Daoy (cell line): ENCODE measurements around the gene SON. TPM values are rescaled to one million over a fixed set of nuclear protein-coding genes. Genes with fewer than 3 reads are reported as not detected.
"Not testable (repeated sequence)": the region's sequence is repeated elsewhere in the genome, so short reads cannot be mapped to it uniquely, and the experiment has no call there.

Experiments
- DNase-seq: peaks from one replicate; pipeline ENCODE4 v3.0.0-alpha.2; 2015; ENCODE audit warnings: low read depth
- total RNA-seq: library from RNA; depleted of rRNA; stranded (reverse); fragments of >200 nt; shearing (Covaris generic); gene quantifications from 2 replicates; pipeline ENCODE4 v1.2.3, GENCODE V29; 2014; rRNA removed

Gene SON
- total RNA-seq = 81.9 and 205 TPM in 2 replicates

GRCh38 chr21:33542640-33543504, at the start of gene SON:
SON (plus strand) TSS chr21:33543038; CDS start chr21:33543093, 55 bp downstream.
- DNase-seq = peak; percentile 100

- no peak for DNase-seq
Measured at GRCh38 chr21:33493756-33494155, 49.1 kb upstream of the SON start.

GRCh38 chr21:33495743-33496142, 47.1 kb upstream of the SON start:
- DNase-seq = no peak

GRCh38 chr21:33496345-33496744, 46.5 kb upstream of the SON start:
- DNase-seq = no peak

- DNase-seq = no peak
Measured at GRCh38 chr21:33505833-33506232, 37.0 kb upstream of the SON start.

- not testable (repeated sequence) for DNase-seq
Measured at GRCh38 chr21:33507003-33507402, 35.8 kb upstream of the SON start.

GRCh38 chr21:33510826-33511225, 32.0 kb upstream of the SON start:
- DNase-seq = no peak

GRCh38 chr21:33511639-33512038, 31.2 kb upstream of the SON start:
- DNase-seq = no peak

GRCh38 chr21:33512481-33512880, 30.4 kb upstream of the SON start:
- no peak for DNase-seq

- no peak for DNase-seq
Measured at GRCh38 chr21:33514229-33514628, 28.6 kb upstream of the SON start.

GRCh38 chr21:33518899-33519298, 23.9 kb upstream of the SON start:
- no peak for DNase-seq

GRCh38 chr21:33522297-33522952, 20.4 kb upstream of the SON start:
- DNase-seq = no peak

GRCh38 chr21:33522953-33523349, 19.9 kb upstream of the SON start:
- no peak for DNase-seq

- no peak for DNase-seq
Measured at GRCh38 chr21:33531007-33531406, 11.8 kb upstream of the SON start.

- DNase-seq = no peak
Measured at GRCh38 chr21:33537212-33537611, 5.6 kb upstream of the SON start.

GRCh38 chr21:33539616-33540015, 3.2 kb upstream of the SON start:
- no peak for DNase-seq

- DNase-seq = no peak
Measured at GRCh38 chr21:33540711-33541104, 2.1 kb upstream of the SON start.

- peak; percentile 43 for DNase-seq
Measured at GRCh38 chr21:33541105-33541711, 1.6 kb upstream of the SON start.

- peak; percentile 96 for DNase-seq
Measured at GRCh38 chr21:33541756-33542639, 840 bp upstream of the SON start, which contains the start of gene GART. GART (minus strand) TSS chr21:33542117; CDS start chr21:33539315, 2,802 bp downstream.

GRCh38 chr21:33543505-33544129, 779 bp downstream of the SON start:
- DNase-seq = peak; percentile 82
